Esophagus squamous epithelium (tissue), 4 donors: ENCODE data around the gene NPHP1.

Experiments
- POLR2A ChIP-seq, 4 donors: fragments of 450-650 bp; IDR thresholded peaks; one replicate each; pipeline ENCODE4 v1.6.1; 2017; ENCODE audit warnings: antibody characterized with exemption in 4 of 4, mild to moderate bottlenecking in 4 of 4, moderate library complexity in 3 of 4
- TF ChIP-seq, protein P1 (sequence below), 6 experiments: fragments of 450-650 bp in 4 of 6; fragments of 200-600 bp in 2 of 6; sonication (generic) in 2 of 6; IDR thresholded peaks; one replicate each; pipeline ENCODE4 v1.5.1; 2016 to 2019; ENCODE audit warnings: antibody characterized with exemption in 6 of 6, mild to moderate bottlenecking in 4 of 6, moderate library complexity in 4 of 6

DNA sequence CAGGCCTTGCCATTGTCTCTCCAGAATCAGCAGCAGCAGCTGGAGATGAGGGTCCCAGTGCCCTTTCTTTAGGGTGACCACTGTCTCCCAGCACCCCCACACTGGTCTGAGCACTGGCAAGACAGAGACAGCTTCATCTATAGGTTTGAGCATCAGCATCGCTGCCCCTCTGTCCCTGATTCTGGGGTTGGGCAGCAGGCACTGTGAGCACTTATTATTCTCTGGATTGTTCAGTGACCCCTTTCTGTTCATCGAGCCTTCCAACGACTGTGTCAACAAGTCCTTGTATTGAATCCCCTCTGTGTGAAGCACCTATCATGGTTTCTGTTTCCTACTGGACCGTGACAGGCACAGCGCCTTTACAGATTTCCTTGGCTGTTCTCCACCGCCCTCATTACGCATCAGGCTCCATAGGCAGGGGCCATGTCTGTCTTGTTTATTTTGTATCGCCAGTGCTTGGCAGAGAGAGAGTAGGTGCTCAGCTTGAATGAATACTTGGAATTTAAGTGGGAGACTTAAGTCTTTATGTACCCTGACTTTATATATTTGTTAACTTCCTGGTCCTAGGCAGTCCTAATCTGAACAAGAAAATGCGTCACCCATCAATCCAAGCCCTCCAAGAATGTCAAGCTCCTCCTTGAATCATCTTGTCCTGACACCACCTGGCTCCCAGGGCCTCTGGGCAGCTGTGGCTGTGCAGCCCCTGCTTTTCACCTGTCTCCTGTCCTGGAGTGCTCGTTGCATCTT, 100.6 kb downstream of the NPHP1 start:
- TF ChIP-seq, protein P1, sequence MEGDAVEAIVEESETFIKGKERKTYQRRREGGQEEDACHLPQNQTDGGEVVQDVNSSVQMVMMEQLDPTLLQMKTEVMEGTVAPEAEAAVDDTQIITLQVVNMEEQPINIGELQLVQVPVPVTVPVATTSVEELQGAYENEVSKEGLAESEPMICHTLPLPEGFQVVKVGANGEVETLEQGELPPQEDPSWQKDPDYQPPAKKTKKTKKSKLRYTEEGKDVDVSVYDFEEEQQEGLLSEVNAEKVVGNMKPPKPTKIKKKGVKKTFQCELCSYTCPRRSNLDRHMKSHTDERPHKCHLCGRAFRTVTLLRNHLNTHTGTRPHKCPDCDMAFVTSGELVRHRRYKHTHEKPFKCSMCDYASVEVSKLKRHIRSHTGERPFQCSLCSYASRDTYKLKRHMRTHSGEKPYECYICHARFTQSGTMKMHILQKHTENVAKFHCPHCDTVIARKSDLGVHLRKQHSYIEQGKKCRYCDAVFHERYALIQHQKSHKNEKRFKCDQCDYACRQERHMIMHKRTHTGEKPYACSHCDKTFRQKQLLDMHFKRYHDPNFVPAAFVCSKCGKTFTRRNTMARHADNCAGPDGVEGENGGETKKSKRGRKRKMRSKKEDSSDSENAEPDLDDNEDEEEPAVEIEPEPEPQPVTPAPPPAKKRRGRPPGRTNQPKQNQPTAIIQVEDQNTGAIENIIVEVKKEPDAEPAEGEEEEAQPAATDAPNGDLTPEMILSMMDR (IDR thresholded peaks at IDR 0.05), result no peak
- no peak for TF ChIP-seq POLR2A (IDR thresholded peaks at IDR 0.05)
